GM19193 (cell line): Measurements from ENCODE around the gene LRBA.

Source experiments
- POLR2A ChIP-seq: IDR thresholded peaks from 4 replicates; pipeline ENCODE4 v1.6.1; 2011; ENCODE audit not compliant: insufficient read depth, insufficient read length; ENCODE audit errors: extremely low read depth

Gene LRBA

GRCh38 chr4:150578745-150579501, 436.2 kb downstream of the LRBA start:
- no peak for TF ChIP-seq POLR2A

- no peak for TF ChIP-seq POLR2A
These were observed 437.3 kb downstream of the LRBA start for GRCh38 chr4:150577796-150578195.

GRCh38 chr4:150574678-150575077, 440.4 kb downstream of the LRBA start:
- TF ChIP-seq POLR2A = no peak

GRCh38 chr4:150573534-150573933, 441.6 kb downstream of the LRBA start:
- TF ChIP-seq POLR2A = no peak

- TF ChIP-seq POLR2A = no peak
These were observed 442.2 kb downstream of the LRBA start for GRCh38 chr4:150572704-150573504.

- no peak for TF ChIP-seq POLR2A
These were observed 444.2 kb downstream of the LRBA start for GRCh38 chr4:150570862-150571261.

- no peak for TF ChIP-seq POLR2A
These were observed 445.0 kb downstream of the LRBA start for GRCh38 chr4:150569998-150570535.

GRCh38 chr4:150569384-150569987, 445.6 kb downstream of the LRBA start:
- TF ChIP-seq POLR2A = no peak

- no peak for TF ChIP-seq POLR2A
These were observed 448.0 kb downstream of the LRBA start for GRCh38 chr4:150567070-150567469.

- TF ChIP-seq POLR2A = no peak
These were observed 452.3 kb downstream of the LRBA start for GRCh38 chr4:150562751-150563150.

GRCh38 chr4:150562250-150562649, 452.8 kb downstream of the LRBA start:
- TF ChIP-seq POLR2A = no peak

GRCh38 chr4:150561143-150561737, 453.8 kb downstream of the LRBA start:
- no peak for TF ChIP-seq POLR2A

- no peak for TF ChIP-seq POLR2A
These were observed 467.8 kb downstream of the LRBA start for GRCh38 chr4:150547154-150547838.

- no peak for TF ChIP-seq POLR2A
These were observed 468.8 kb downstream of the LRBA start for GRCh38 chr4:150546286-150546685.
